Stimulated activated naive CD8-positive, alpha-beta T cell treated with anti-CD3 and anti-CD28 coated beads, Interleukin-15, Interleukin-2, amounts not matched to agents 100 ng/mL and 50 ng/mL, for 24 hours (primary cell): ENCODE results near the gene RPUSD1.
"Not testable (repeated sequence)": the region's sequence is repeated elsewhere in the genome, so short reads cannot be mapped to it uniquely, and the experiment has no call there.

Experiments used
- H3K27ac Mint-ChIP-seq: one replicate; pipeline ENCODE4 v1.8.0; 2021; ENCODE audit warnings: mild to moderate bottlenecking, mixed read lengths
- H3K27me3 Mint-ChIP-seq: one replicate; pipeline ENCODE4 v1.8.0; 2021; ENCODE audit warnings: mixed read lengths
- H3K36me3 Mint-ChIP-seq: one replicate; pipeline ENCODE4 v1.8.0; 2021; ENCODE audit warnings: low read depth, mixed read lengths
- H3K4me1 Mint-ChIP-seq: one replicate; pipeline ENCODE4 v1.8.0; 2021; ENCODE audit warnings: low read depth, mixed read lengths
- H3K4me3 Mint-ChIP-seq: one replicate; pipeline ENCODE4 v1.8.0; 2021; ENCODE audit warnings: mild to moderate bottlenecking, mixed read lengths
- H3K9me3 Mint-ChIP-seq: one replicate; pipeline ENCODE4 v1.8.0; 2021; ENCODE audit warnings: mixed read lengths

The RPUSD1 gene

GRCh38 chr16:787978-788398, at the start of gene RPUSD1:
Gene RPUSD1 (minus strand): TSS chr16:788381. CDS start chr16:787737, 644 bp downstream.
- Mint-ChIP-seq H3K36me3 (peaks cover 10% of the 10 kb centered on the region), H3K4me1 (peaks cover 7% of the 10 kb centered on the region), H3K9me3 (no peaks in the 10 kb centered on the region), H3K27ac (peak within 1 kb of the TSS; percentile 83), H3K4me3 (peak within 1 kb of the TSS; percentile 88), H3K27me3 (no peaks in the 10 kb centered on the region)

GRCh38 chr16:836822-837221, 48.6 kb upstream of the RPUSD1 start:
- H3K4me3 Mint-ChIP-seq, H3K9me3 Mint-ChIP-seq, H3K36me3 Mint-ChIP-seq, H3K27ac Mint-ChIP-seq, H3K4me1 Mint-ChIP-seq, H3K27me3 Mint-ChIP-seq: not testable (repeated sequence)

GRCh38 chr16:836221-836620, 48.0 kb upstream of the RPUSD1 start:
- H3K4me3 Mint-ChIP-seq = no peak overlapping the region
- H3K27ac Mint-ChIP-seq = no peak overlapping the region
- H3K9me3 Mint-ChIP-seq = peaks cover 5% of the 10 kb centered on the region
- H3K27me3 Mint-ChIP-seq = no peaks in the 10 kb centered on the region
- no peaks in the 10 kb centered on the region for H3K36me3 Mint-ChIP-seq
- H3K4me1 Mint-ChIP-seq = no peaks in the 10 kb centered on the region

GRCh38 chr16:835373-835772, 47.2 kb upstream of the RPUSD1 start:
- peaks cover 5% of the 10 kb centered on the region for H3K9me3 Mint-ChIP-seq
- H3K27me3 Mint-ChIP-seq = no peaks in the 10 kb centered on the region
- H3K4me3 Mint-ChIP-seq = no peak overlapping the region
- no peaks in the 10 kb centered on the region for H3K36me3 Mint-ChIP-seq
- no peak overlapping the region for H3K27ac Mint-ChIP-seq
- H3K4me1 Mint-ChIP-seq = no peaks in the 10 kb centered on the region

GRCh38 chr16:833411-833810, 45.2 kb upstream of the RPUSD1 start:
- Mint-ChIP-seq H3K27me3 (no peaks in the 10 kb centered on the region), H3K4me1 (no peaks in the 10 kb centered on the region), H3K9me3 (peaks cover 5% of the 10 kb centered on the region), H3K36me3 (no peaks in the 10 kb centered on the region), H3K27ac (no peak overlapping the region), H3K4me3 (no peak overlapping the region)

- Mint-ChIP-seq H3K27me3 (no peaks in the 10 kb centered on the region), H3K27ac (no peak overlapping the region), H3K4me3 (no peak overlapping the region), H3K36me3 (no peaks in the 10 kb centered on the region), H3K9me3 (peaks cover 5% of the 10 kb centered on the region), H3K4me1 (no peaks in the 10 kb centered on the region)
Measured at GRCh38 chr16:832652-833336, 44.6 kb upstream of the RPUSD1 start.

- no peak overlapping the region for H3K4me3 Mint-ChIP-seq
- H3K27me3 Mint-ChIP-seq = no peaks in the 10 kb centered on the region
- H3K4me1 Mint-ChIP-seq = no peaks in the 10 kb centered on the region
- no peaks in the 10 kb centered on the region for H3K36me3 Mint-ChIP-seq
- H3K27ac Mint-ChIP-seq = no peak overlapping the region
- H3K9me3 Mint-ChIP-seq = peaks cover 5% of the 10 kb centered on the region
Measured at GRCh38 chr16:831571-832413, 43.6 kb upstream of the RPUSD1 start.

GRCh38 chr16:830871-831570, 42.8 kb upstream of the RPUSD1 start:
- Mint-ChIP-seq H3K27me3 (no peaks in the 10 kb centered on the region), H3K4me1 (no peaks in the 10 kb centered on the region), H3K4me3 (no peak overlapping the region)

GRCh38 chr16:830107-830870, 42.1 kb upstream of the RPUSD1 start:
- H3K27me3 Mint-ChIP-seq = peaks cover 5% of the 10 kb centered on the region
- H3K4me1 Mint-ChIP-seq = no peaks in the 10 kb centered on the region
- no peaks in the 10 kb centered on the region for H3K36me3 Mint-ChIP-seq
- H3K27ac Mint-ChIP-seq = no peak overlapping the region
- no peaks in the 10 kb centered on the region for H3K9me3 Mint-ChIP-seq
- H3K4me3 Mint-ChIP-seq = no peak overlapping the region

More at GRCh38 chr16:830871-831570, 42.8 kb upstream of the RPUSD1 start:
- Mint-ChIP-seq H3K27ac (no peak overlapping the region), H3K36me3 (no peaks in the 10 kb centered on the region), H3K9me3 (no peaks in the 10 kb centered on the region)

GRCh38 chr16:828891-829290, 40.7 kb upstream of the RPUSD1 start:
- H3K9me3 Mint-ChIP-seq = no peaks in the 10 kb centered on the region
- no peak overlapping the region for H3K27ac Mint-ChIP-seq
- H3K27me3 Mint-ChIP-seq = peaks cover 5% of the 10 kb centered on the region
- H3K4me3 Mint-ChIP-seq = no peak overlapping the region
- no peaks in the 10 kb centered on the region for H3K36me3 Mint-ChIP-seq
- no peaks in the 10 kb centered on the region for H3K4me1 Mint-ChIP-seq

- no peak overlapping the region for H3K4me3 Mint-ChIP-seq
- H3K4me1 Mint-ChIP-seq = no peaks in the 10 kb centered on the region
- peaks cover 8% of the 10 kb centered on the region for H3K27me3 Mint-ChIP-seq
- no peaks in the 10 kb centered on the region for H3K9me3 Mint-ChIP-seq
- no peak overlapping the region for H3K27ac Mint-ChIP-seq
- no peaks in the 10 kb centered on the region for H3K36me3 Mint-ChIP-seq
Measured at GRCh38 chr16:827513-827912, 39.3 kb upstream of the RPUSD1 start.

- H3K4me1 Mint-ChIP-seq = no peaks in the 10 kb centered on the region
- peaks cover 12% of the 10 kb centered on the region for H3K27me3 Mint-ChIP-seq
- no peak overlapping the region for H3K27ac Mint-ChIP-seq
- H3K4me3 Mint-ChIP-seq = no peak overlapping the region
- no peaks in the 10 kb centered on the region for H3K36me3 Mint-ChIP-seq
- no peaks in the 10 kb centered on the region for H3K9me3 Mint-ChIP-seq
Measured at GRCh38 chr16:825341-826061, 37.3 kb upstream of the RPUSD1 start.

- H3K4me3 Mint-ChIP-seq = no peak overlapping the region
- H3K36me3 Mint-ChIP-seq = no peaks in the 10 kb centered on the region
- peaks cover 6% of the 10 kb centered on the region for H3K4me1 Mint-ChIP-seq
Measured at GRCh38 chr16:824601-825000, 36.4 kb upstream of the RPUSD1 start.

GRCh38 chr16:824194-824593, 36.0 kb upstream of the RPUSD1 start:
- Mint-ChIP-seq H3K9me3 (no peaks in the 10 kb centered on the region), H3K4me1 (peaks cover 10% of the 10 kb centered on the region), H3K36me3 (no peaks in the 10 kb centered on the region), H3K27me3 (peaks cover 18% of the 10 kb centered on the region), H3K4me3 (no peak overlapping the region), H3K27ac (no peak overlapping the region)

More at GRCh38 chr16:824601-825000, 36.4 kb upstream of the RPUSD1 start:
- Mint-ChIP-seq H3K27ac (no peak overlapping the region), H3K27me3 (peaks cover 17% of the 10 kb centered on the region), H3K9me3 (no peaks in the 10 kb centered on the region)
